ENCODE data around the gene CYGB.
A peak's percentile ranks its signal among the peaks of the same experiment; 100 is the strongest.

GRCh38 chr17:76501018-76501826, 36.3 kb downstream of the CYGB start, which contains the start of gene RHBDF2:
- TF ChIP-seq POLR2AphosphoS5 (IDR thresholded peaks at IDR 0.05; ENCODE audit: insufficient read depth in 1 of 2, low read depth in 1 of 2) (peak; percentile 37 to 61), CTCF (IDR thresholded peaks at IDR 0.05) (no peak)

Data from vagina (tissue), 2 donors.